IMR-90 (cell line): ENCODE data around the gene NBEA. TPM values are rescaled to one million over a fixed set of nuclear protein-coding genes. Genes with fewer than 3 reads are reported as not detected.

Source experiments
- ATAC-seq: fragments of 200-7000 bp; cut with Tn5 transposase; 2 replicates; pipeline ENCODE4 v1.9.1; 2020; ENCODE audit warnings: low read depth, mild to moderate bottlenecking, moderate library complexity
- BruUV-seq: library from RNA; stranded (reverse); fragments of 400-500 nt; replicated peaks from 2 replicates; lab custom pipeline; 2021; lab: Mats Ljungman, UMichigan
- CTCF ChIA-PET: fragments of 300-600 bp; formaldehyde crosslinking; extraction: SDS; loops from one replicate; lab custom pipeline; 2021; ENCODE audit warnings: antibody characterized with exemption; lab: Yijun Ruan, JAX
- POLR2A ChIA-PET: fragments of 300-600 bp; sonication (Branson Sonifier 250); formaldehyde crosslinking; loops from one replicate; lab custom pipeline; 2022; ENCODE audit warnings: antibody characterized with exemption; ENCODE audit not compliant: unreplicated experiment; lab: Charles Lee
- DNase-seq: peaks from one replicate; pipeline ENCODE4 v3.0.0; 2013
- H2AFZ ChIP-seq: replicated peaks from 2 replicates; pipeline ENCODE3; 2013; ENCODE audit warnings: low read length, mild to moderate bottlenecking; ENCODE audit not compliant: poor library complexity
- H2AK5ac ChIP-seq: 2 replicates; pipeline ENCODE4 v1.6.1; 2013; ENCODE audit warnings: low read depth, low read length, inconsistent platforms
- H2AK9ac ChIP-seq: replicated peaks from 2 replicates; pipeline ENCODE3; 2013; ENCODE audit warnings: mild to moderate bottlenecking, low read depth, low read length, moderate library complexity; ENCODE audit not compliant: poor library complexity
- H2BK120ac ChIP-seq: 2 replicates; pipeline ENCODE4 v1.6.1; 2013; ENCODE audit warnings: low read depth, low read length, inconsistent platforms
- H2BK15ac ChIP-seq: 3 replicates; pipeline ENCODE4 v1.6.1; 2013; ENCODE audit warnings: low read depth, low read length, inconsistent platforms
- H2BK20ac ChIP-seq: 2 replicates; pipeline ENCODE4 v1.6.1; 2013; ENCODE audit warnings: low read depth, mild to moderate bottlenecking, inconsistent platforms, low read length, moderate library complexity
- H2BK5ac ChIP-seq: 2 replicates; pipeline ENCODE4 v1.6.1; 2013; ENCODE audit warnings: mild to moderate bottlenecking, low read depth, low read length, inconsistent platforms; ENCODE audit not compliant: poor library complexity, severe bottlenecking
- H3K14ac ChIP-seq: replicated peaks from 2 replicates; pipeline ENCODE4 v1.6.1; 2013; ENCODE audit warnings: low read depth, low read length, inconsistent platforms
- H3K18ac ChIP-seq: 2 replicates; pipeline ENCODE4 v1.6.1; 2013; ENCODE audit warnings: low read depth, low read length, control low read depth
- H3K23ac ChIP-seq: 2 replicates; pipeline ENCODE4 v1.6.1; 2013; ENCODE audit warnings: low read depth, low read length, inconsistent platforms
- H3K27ac ChIP-seq: 2 replicates; pipeline ENCODE4 v1.5.1; 2013; ENCODE audit warnings: mild to moderate bottlenecking, control low read depth, low read length; ENCODE audit not compliant: insufficient read depth
- H3K27me3 ChIP-seq: 2 replicates; pipeline ENCODE4 v1.6.1; 2013; ENCODE audit warnings: low read length; ENCODE audit not compliant: control insufficient read depth, insufficient read depth
- H3K36me3 ChIP-seq: 2 replicates; pipeline ENCODE4 v1.6.1; 2013; ENCODE audit warnings: low read length, mixed read lengths; ENCODE audit not compliant: control insufficient read depth, insufficient read depth
- H3K4ac ChIP-seq: 2 replicates; pipeline ENCODE4 v1.6.1; 2013; ENCODE audit warnings: low read depth, low read length, inconsistent platforms
- H3K4me1 ChIP-seq: 2 replicates; pipeline ENCODE4 v1.6.1; 2013; ENCODE audit warnings: low read length, mixed read lengths; ENCODE audit not compliant: control insufficient read depth, insufficient read depth
- H3K4me2 ChIP-seq: 2 replicates; pipeline ENCODE4 v1.6.1; 2013; ENCODE audit warnings: low read depth, mild to moderate bottlenecking, control low read depth, low read length, moderate library complexity
- H3K4me3 ChIP-seq: 2 replicates; pipeline ENCODE4 v1.5.1; 2013; ENCODE audit warnings: low read depth, mild to moderate bottlenecking, control low read depth, low read length, moderate library complexity; ENCODE audit not compliant: insufficient read depth
- H3K56ac ChIP-seq: 2 replicates; pipeline ENCODE4 v1.6.1; 2013; ENCODE audit warnings: low read length, inconsistent platforms; ENCODE audit not compliant: insufficient read depth; ENCODE audit errors: extremely low read depth
- H3K79me1 ChIP-seq, 2 experiments: 2 replicates each; pipeline ENCODE4 v1.6.1; 2013; ENCODE audit warnings: low read length in 2 of 2, inconsistent platforms in 1 of 2, low read depth in 1 of 2
- H3K9ac ChIP-seq: 2 replicates; pipeline ENCODE4 v1.6.1; 2013; ENCODE audit warnings: low read depth, low read length, control low read depth
- H3K9me1 ChIP-seq: 2 replicates; pipeline ENCODE4 v1.6.1; 2013; ENCODE audit warnings: low read length, inconsistent platforms; ENCODE audit not compliant: insufficient read depth
- H3K9me3 ChIP-seq: 2 replicates; pipeline ENCODE4 v1.6.1; 2013; ENCODE audit warnings: low read length; ENCODE audit not compliant: control insufficient read depth, insufficient read depth
- H4K20me1 ChIP-seq: 2 replicates; pipeline ENCODE4 v1.6.1; 2013; ENCODE audit warnings: low read length, inconsistent platforms; ENCODE audit not compliant: insufficient read depth
- H4K5ac ChIP-seq: 2 replicates; pipeline ENCODE4 v1.6.1; 2013; ENCODE audit warnings: mild to moderate bottlenecking, low read depth, low read length, control low read depth
- H4K8ac ChIP-seq, 2 experiments: 2 replicates each; pipeline ENCODE4 v1.6.1; 2013; ENCODE audit warnings: low read depth in 2 of 2, low read length in 2 of 2, control low read depth in 1 of 2, inconsistent platforms in 1 of 2
- H4K91ac ChIP-seq: 2 replicates; pipeline ENCODE4 v1.6.1; 2013; ENCODE audit warnings: low read depth, low read length, inconsistent platforms; ENCODE audit not compliant: insufficient read depth
- BHLHE40 ChIP-seq: fragments of 150-350 bp; IDR thresholded peaks from 2 replicates; pipeline ENCODE4 v1.6.1; 2016; ENCODE audit warnings: mild to moderate bottlenecking, low read depth, low read length
- CEBPB ChIP-seq: IDR thresholded peaks from 2 replicates; pipeline ENCODE4 v1.6.1; 2012; ENCODE audit warnings: low read depth, low read length, improper control_type of control experiment
- CHD1 ChIP-seq: IDR thresholded peaks from 2 replicates; pipeline ENCODE4 v1.6.1; 2012; ENCODE audit warnings: low read depth, low read length, improper control_type of control experiment
- ELK1 ChIP-seq: fragments of 150-350 bp; IDR thresholded peaks from 2 replicates; pipeline ENCODE4 v1.6.1; 2016; ENCODE audit warnings: low read depth, mild to moderate bottlenecking, low read length, moderate library complexity, borderline replicate concordance
- FOS ChIP-seq: fragments of 150-350 bp; IDR thresholded peaks from 2 replicates; pipeline ENCODE4 v1.6.1; 2016; ENCODE audit warnings: low read depth, low read length
- MAFK ChIP-seq: IDR thresholded peaks from 2 replicates; pipeline ENCODE4 v1.6.1; 2012; ENCODE audit warnings: low read depth, low read length, improper control_type of control experiment
- MAZ ChIP-seq: IDR thresholded peaks from 2 replicates; pipeline ENCODE4 v1.6.1; 2012; ENCODE audit warnings: low read depth, mild to moderate bottlenecking, low read length, improper control_type of control experiment, moderate library complexity, borderline replicate concordance
- MXI1 ChIP-seq: IDR thresholded peaks from 2 replicates; pipeline ENCODE4 v1.6.1; 2012; ENCODE audit warnings: low read depth, mild to moderate bottlenecking, low read length, moderate library complexity, borderline replicate concordance
- NFE2L2 ChIP-seq: fragments of 150-350 bp; IDR thresholded peaks from 2 replicates; pipeline ENCODE4 v1.6.1; 2016; ENCODE audit warnings: low read depth, mild to moderate bottlenecking, low read length
- POLR2A ChIP-seq: IDR thresholded peaks from 2 replicates; pipeline ENCODE4 v1.6.1; 2012; ENCODE audit warnings: mild to moderate bottlenecking, low read depth, low read length
- RAD21 ChIP-seq: IDR thresholded peaks from 2 replicates; pipeline ENCODE4 v1.6.1; 2012; ENCODE audit warnings: low read length, improper control_type of control experiment
- RCOR1 ChIP-seq: IDR thresholded peaks from 2 replicates; pipeline ENCODE4 v1.6.1; 2012; ENCODE audit warnings: mild to moderate bottlenecking, low read length, improper control_type of control experiment; ENCODE audit not compliant: insufficient replicate concordance
- RFX5 ChIP-seq: IDR thresholded peaks from 2 replicates; pipeline ENCODE4 v1.8.0; 2012; ENCODE audit warnings: low read depth, mild to moderate bottlenecking, low read length, moderate library complexity
- SMC3 ChIP-seq: fragments of 150-350 bp; IDR thresholded peaks from 2 replicates; pipeline ENCODE4 v1.6.1; 2016; ENCODE audit warnings: low read depth, mild to moderate bottlenecking, antibody characterized with exemption, low read length, moderate library complexity
- USF2 ChIP-seq: fragments of 150-350 bp; IDR thresholded peaks from 2 replicates; pipeline ENCODE4 v1.6.1; 2017; ENCODE audit warnings: mild to moderate bottlenecking, antibody characterized with exemption, low read length, low read depth
- WGBS, 2 experiments: methylation state at CpG; one replicate each; pipeline versions ENCODE4 v1.1.5 to v1.1.7; 2013; ENCODE audit warnings: missing lambda C conversion rate in 2 of 2; ENCODE audit not compliant: insufficient read length in 1 of 2; ENCODE audit errors: extremely low coverage in 2 of 2; 5-methylcytosine and 5-hydroxymethylcytosine counted together
- dilution Hi-C: fragments of 300-500 bp; cut with HindIII; formaldehyde crosslinking; loops from one replicate; pipeline ENCODE4 v1.14.3; 2018; ENCODE audit warnings: low sequenced_read_pairs; ENCODE audit not compliant: unreplicated experiment
- in situ Hi-C: fragments of 300-500 bp; cut with MboI; formaldehyde crosslinking; loops from 3 replicates; pipeline ENCODE4 v1.14.3; 2019; ENCODE audit warnings: low sequenced_read_pairs, inconsistent platforms, mixed read lengths
- intact Hi-C: fragments of 100-400 bp; cut with micrococcal nuclease; formaldehyde crosslinking; loops from 2 replicates; pipeline ENCODE4 v1.10.0; 2022
- polyA plus RNA-seq, 3 experiments: library from polyadenylated mRNA; depleted of rRNA; stranded (reverse); fragments of >200 nt; gene quantifications; 2 replicates each; pipeline ENCODE4 v1.2.3, GENCODE V29; 2012; ENCODE audit warnings: low replicate concordance in 1 of 3
- total RNA-seq: library from RNA; depleted of rRNA; stranded (reverse); fragments of >200 nt; gene quantifications from 2 replicates; pipeline ENCODE4 v1.2.3, GENCODE V29; 2012
- TF ChIP-seq, protein P1 (sequence below): conservative IDR thresholded peaks from 2 replicates; pipeline ENCODE4 v1.5.1; 2012; ENCODE audit warnings: mild to moderate bottlenecking, low read depth, low read length, improper control_type of control experiment

The NBEA gene
- total and polyA plus RNA-seq, 2 of the 4 experiments (the other 2 are of a cell fraction) = 0.82 to 2.2 TPM

- in situ Hi-C loops (no loop called here), dilution Hi-C loops (no loop called here), intact Hi-C loops (no loop called here)
- TF ChIP-seq MAFK = no peak
- TF ChIP-seq CEBPB = no peak
- TF ChIP-seq NFE2L2 = no peak
- no peak for TF ChIP-seq CHD1
- no peak for TF ChIP-seq POLR2A
- TF ChIP-seq MXI1 = no peak
- no peak for TF ChIP-seq BHLHE40
- no peak for TF ChIP-seq SMC3
- no peak for TF ChIP-seq FOS
- TF ChIP-seq RAD21 = no peak
- no peak for TF ChIP-seq MAZ
- no peak for TF ChIP-seq USF2
- TF ChIP-seq ELK1 = no peak
- TF ChIP-seq, protein P1, sequence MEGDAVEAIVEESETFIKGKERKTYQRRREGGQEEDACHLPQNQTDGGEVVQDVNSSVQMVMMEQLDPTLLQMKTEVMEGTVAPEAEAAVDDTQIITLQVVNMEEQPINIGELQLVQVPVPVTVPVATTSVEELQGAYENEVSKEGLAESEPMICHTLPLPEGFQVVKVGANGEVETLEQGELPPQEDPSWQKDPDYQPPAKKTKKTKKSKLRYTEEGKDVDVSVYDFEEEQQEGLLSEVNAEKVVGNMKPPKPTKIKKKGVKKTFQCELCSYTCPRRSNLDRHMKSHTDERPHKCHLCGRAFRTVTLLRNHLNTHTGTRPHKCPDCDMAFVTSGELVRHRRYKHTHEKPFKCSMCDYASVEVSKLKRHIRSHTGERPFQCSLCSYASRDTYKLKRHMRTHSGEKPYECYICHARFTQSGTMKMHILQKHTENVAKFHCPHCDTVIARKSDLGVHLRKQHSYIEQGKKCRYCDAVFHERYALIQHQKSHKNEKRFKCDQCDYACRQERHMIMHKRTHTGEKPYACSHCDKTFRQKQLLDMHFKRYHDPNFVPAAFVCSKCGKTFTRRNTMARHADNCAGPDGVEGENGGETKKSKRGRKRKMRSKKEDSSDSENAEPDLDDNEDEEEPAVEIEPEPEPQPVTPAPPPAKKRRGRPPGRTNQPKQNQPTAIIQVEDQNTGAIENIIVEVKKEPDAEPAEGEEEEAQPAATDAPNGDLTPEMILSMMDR = no peak
- no peak for TF ChIP-seq RCOR1
- TF ChIP-seq RFX5 = no peak
- Histone ChIP-seq H3K27me3 (no peaks in the 10 kb centered on the region), H3K79me1 (no peaks in the 10 kb centered on the region), H3K4me1 (no peaks in the 10 kb centered on the region), H3K56ac (no peak overlapping the region), H2BK5ac (no peak overlapping the region), H2BK20ac (no peak overlapping the region), H4K8ac (no peak overlapping the region), H3K27ac (no peak overlapping the region), H3K9me1 (no peaks in the 10 kb centered on the region), H2BK15ac (no peak overlapping the region), H4K91ac (no peak overlapping the region), H4K5ac (no peak overlapping the region), H3K14ac (no peak overlapping the region), H3K9ac (no peak overlapping the region), H3K18ac (no peak overlapping the region), H2AFZ (no peak overlapping the region), H2BK120ac (no peak overlapping the region), H3K4me2 (no peak overlapping the region), H3K4me3 (no peak overlapping the region), H3K9me3 (no peaks in the 10 kb centered on the region), H3K36me3 (no peaks in the 10 kb centered on the region), H2AK9ac (no peak overlapping the region), H3K23ac (no peak overlapping the region), H3K4ac (no peak overlapping the region), H2AK5ac (no peak overlapping the region), H4K20me1 (no peaks in the 10 kb centered on the region)
- DNase-seq (no peak), ATAC-seq (no peak)
- ChIA-PET CTCF (no interaction called here), POLR2A (no interaction called here)
- no CpG with 5 or more reads among the region's 1 CpG for WGBS, 2 experiments
- BruUV-seq = no TSS peak
These were observed 506.4 kb downstream of the NBEA start for GRCh38 chr13:35448465-35448864.
